Germinal center (tissue), 1 donor: ENCODE measurements around the gene DCAF4L1.
A peak's percentile ranks its signal among the peaks of the same experiment; 100 is the strongest.

Experiments used
- DNase-seq: peaks from one replicate; pipeline ENCODE4 v3.0.0; 2012; ENCODE audit warnings: mixed read lengths, low spot score

The DCAF4L1 gene, protein sequence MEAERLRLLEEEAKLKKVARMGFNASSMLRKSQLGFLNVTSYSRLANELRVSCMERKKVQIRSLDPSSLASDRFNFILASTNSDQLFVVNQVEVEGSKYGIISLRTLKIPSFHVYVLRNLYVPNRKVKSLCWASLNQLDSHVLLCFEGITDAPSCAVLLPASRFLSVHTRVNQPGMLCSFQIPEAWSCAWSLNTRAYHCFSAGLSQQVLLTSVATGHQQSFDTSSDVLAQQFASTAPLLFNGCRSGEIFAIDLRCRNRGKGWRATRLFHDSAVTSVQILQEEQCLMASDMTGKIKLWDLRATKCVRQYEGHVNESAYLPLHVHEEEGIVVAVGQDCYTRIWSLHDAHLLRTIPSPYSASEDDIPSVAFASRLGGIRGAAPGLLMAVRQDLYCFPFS

DNA sequence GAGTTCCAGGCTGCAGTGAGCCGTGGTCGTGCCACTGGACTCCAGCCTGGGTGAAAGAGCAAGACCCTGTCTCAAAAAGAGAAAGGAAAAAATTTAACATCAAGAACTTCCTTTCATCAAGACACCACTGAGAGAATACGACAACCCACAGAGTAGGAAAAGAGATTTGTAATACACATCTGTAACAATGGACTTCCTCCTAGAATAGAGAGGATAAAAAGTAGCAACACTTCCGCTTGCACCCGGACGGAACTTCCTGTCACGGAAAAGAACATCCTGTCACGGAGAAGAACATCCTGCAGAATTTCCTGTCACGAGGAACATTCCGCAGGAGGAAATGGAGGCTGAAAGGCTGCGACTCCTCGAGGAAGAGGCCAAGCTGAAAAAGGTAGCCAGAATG is at the start of gene DCAF4L1:
DCAF4L1 (plus strand) TSS at position 301 of the 400 bp plus-strand sequence; CDS start at position 338, 37 bp downstream.
- DNase-seq, result no peak

- no peak for DNase-seq
These were observed 48.6 kb upstream of the DCAF4L1 start for GRCh38 chr4:41932988-41933387.

GRCh38 chr4:41933997-41934503 is 47.5 kb upstream of the DCAF4L1 start:
- no peak for DNase-seq

- DNase-seq, result no peak
These were observed 47.0 kb upstream of the DCAF4L1 start for GRCh38 chr4:41934514-41934900.

DNA sequence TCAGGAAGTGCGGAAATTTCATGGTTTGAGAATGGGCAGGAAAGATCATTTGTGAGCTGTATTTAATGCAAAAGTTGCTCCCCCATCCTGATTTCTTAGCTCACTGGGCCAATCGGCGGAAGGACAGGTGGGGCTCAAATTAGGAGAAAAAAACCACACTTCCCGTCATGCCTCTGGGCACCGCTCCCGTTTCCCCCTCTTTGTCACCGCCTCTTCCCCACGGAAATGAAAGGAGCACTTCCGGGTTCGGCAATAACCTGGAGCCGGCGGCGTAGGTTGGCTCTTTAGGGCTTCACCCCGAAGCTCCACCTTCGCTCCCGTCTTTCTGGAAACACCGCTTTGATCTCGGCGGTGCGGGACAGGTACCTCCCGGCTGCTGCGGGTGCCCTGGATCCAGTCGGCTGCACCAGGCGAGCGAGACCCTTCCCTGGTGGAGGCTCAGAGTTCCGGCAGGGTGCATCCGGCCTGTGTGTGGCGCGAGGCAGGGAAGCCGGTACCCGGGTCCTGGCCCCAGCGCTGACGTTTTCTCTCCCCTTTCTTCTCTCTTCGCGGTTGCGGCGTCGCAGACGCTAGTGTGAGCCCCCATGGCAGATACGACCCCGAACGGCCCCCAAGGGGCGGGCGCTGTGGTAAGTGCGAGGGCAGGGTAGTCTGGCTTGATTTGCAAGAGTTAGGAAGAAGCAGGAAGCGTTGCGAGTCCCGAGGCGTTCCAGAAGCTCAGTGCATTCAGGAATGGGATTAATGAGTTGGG is 46.5 kb upstream of the DCAF4L1 start, which contains the start of gene TMEM33:
TMEM33 (plus strand) TSS at position 529 of the 751 bp plus-strand sequence; CDS start at position 585, 56 bp downstream.
- peak; percentile 81 for DNase-seq

GRCh38 chr4:41935652-41936021 is 45.9 kb upstream of the DCAF4L1 start:
- peak; percentile 5 for DNase-seq

DNA sequence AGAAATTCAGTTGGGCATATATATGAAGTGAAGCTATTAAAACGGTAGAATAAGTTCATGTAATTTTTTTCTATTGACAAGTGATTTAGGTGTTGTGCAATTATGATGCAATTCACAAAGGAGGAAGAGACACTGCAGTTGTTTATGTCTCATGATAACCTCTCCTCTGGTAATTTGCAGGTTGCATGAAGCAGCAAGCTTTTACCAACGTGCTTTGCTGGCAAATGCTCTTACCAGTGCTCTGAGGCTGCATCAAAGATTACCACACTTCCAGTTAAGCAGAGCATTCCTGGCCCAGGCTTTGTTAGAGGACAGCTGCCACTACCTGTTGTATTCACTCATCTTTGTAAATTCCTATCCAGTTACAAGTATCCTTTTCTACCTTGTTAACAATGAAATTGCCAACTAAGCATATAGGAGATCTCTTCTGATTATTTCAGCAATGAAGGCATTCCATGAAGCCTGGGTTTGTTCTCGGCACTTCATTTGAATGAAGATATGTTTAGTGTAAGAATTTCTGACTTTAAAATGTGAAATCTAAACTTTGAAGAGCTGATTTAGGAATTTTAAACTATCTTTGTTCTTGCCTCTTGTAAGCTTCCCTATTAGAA is 42.4 kb upstream of the DCAF4L1 start:
- DNase-seq, result no peak

DNA sequence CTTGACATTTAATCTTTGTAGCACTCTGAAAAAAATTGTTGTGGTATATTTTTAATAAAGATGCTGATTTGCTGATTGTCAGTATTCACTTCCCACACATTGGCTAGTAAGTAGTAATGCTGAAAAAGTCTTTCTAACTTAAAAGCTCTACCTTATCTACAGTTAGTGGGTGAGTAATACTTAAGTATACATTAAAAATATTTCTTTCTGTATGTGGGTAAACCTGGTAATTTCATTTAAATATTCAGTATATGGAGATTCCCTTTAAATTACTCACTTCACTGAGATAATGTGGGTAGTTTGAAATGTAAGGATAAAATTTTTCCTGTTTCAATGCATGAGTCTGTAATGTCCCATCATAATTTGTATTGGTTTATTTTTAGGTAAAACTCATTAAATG is 40.7 kb upstream of the DCAF4L1 start:
- DNase-seq, result no peak

- no peak for DNase-seq
These were observed 38.0 kb upstream of the DCAF4L1 start for GRCh38 chr4:41943506-41943905.

GRCh38 chr4:41944089-41944488 is 37.5 kb upstream of the DCAF4L1 start:
- no peak for DNase-seq

- DNase-seq, result no peak
These were observed 32.0 kb upstream of the DCAF4L1 start for GRCh38 chr4:41949531-41949930.

GRCh38 chr4:41957634-41958033 is 23.9 kb upstream of the DCAF4L1 start:
- DNase-seq, result peak; percentile 23

DNA sequence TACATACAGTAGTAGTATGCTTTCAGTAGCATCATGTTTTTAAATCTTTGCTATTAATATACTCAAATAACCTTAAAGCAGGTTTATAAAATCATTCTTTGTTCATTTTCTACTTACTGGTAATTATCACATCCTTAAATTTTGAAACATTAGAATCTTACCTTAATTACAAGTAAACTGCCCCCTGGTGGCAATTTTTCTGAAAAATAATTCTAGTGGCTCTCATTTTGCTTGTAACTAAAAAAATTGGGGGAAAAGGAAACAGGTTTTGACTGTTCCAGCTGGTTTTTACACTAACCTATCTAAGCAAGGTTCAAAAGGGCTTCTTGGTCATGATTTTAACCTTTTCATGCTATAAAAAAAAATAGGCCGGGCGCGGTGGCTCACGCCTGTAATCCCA is 18.5 kb upstream of the DCAF4L1 start:
- DNase-seq, result peak; percentile 5

- no peak for DNase-seq
These were observed 17.2 kb upstream of the DCAF4L1 start for GRCh38 chr4:41964401-41964800.

- no peak for DNase-seq
These were observed 14.2 kb upstream of the DCAF4L1 start for GRCh38 chr4:41967392-41967791.

DNA sequence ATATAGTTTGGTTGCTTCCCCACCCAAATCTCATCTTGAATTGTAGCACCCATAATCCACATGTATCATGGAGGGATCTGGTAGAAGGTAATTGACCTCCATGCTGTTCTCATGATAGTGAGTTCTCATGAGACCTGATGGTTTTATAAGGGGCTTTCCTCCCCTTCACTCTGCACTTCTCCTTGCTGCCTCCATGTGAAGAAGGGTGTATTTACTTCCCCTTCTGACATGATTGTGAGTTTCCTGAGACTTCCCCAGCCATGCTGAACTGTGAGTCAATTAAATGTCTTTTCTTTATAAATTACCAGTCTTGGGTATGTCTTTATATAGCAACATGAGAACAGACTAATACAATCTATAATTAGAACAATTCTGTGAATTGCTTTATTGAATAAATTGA is 11.9 kb upstream of the DCAF4L1 start:
- DNase-seq, result no peak

- no peak for DNase-seq
These were observed 6.2 kb upstream of the DCAF4L1 start for GRCh38 chr4:41975341-41975740.

GRCh38 chr4:41976775-41977516 is 4.6 kb upstream of the DCAF4L1 start:
- DNase-seq, result no peak

- no peak for DNase-seq
These were observed 3.8 kb upstream of the DCAF4L1 start for GRCh38 chr4:41977709-41978108.

GRCh38 chr4:41982716-41983115 is 1.2 kb downstream of the DCAF4L1 start:
- DNase-seq, result no peak

GRCh38 chr4:41985151-41985550 is 3.6 kb downstream of the DCAF4L1 start:
- no peak for DNase-seq

GRCh38 chr4:41989994-41990364 is 8.4 kb downstream of the DCAF4L1 start:
- DNase-seq, result peak; percentile 7
